ENCODE data around the gene C10orf95.
"Not testable (repeated sequence)": the region's sequence is repeated elsewhere in the genome, so short reads cannot be mapped to it uniquely, and the experiment has no call there.

The C10orf95 gene, protein sequence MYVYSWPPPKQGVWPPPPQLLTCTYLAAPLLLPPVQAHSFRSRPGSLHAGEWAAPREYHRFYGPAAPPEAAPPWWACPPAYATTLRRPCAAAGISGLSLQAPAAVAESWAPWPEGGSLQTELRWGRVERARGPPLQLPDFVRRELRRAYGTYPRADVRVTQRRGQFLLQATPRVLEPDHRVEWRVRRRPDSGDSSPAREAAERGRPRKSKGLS

DNA sequence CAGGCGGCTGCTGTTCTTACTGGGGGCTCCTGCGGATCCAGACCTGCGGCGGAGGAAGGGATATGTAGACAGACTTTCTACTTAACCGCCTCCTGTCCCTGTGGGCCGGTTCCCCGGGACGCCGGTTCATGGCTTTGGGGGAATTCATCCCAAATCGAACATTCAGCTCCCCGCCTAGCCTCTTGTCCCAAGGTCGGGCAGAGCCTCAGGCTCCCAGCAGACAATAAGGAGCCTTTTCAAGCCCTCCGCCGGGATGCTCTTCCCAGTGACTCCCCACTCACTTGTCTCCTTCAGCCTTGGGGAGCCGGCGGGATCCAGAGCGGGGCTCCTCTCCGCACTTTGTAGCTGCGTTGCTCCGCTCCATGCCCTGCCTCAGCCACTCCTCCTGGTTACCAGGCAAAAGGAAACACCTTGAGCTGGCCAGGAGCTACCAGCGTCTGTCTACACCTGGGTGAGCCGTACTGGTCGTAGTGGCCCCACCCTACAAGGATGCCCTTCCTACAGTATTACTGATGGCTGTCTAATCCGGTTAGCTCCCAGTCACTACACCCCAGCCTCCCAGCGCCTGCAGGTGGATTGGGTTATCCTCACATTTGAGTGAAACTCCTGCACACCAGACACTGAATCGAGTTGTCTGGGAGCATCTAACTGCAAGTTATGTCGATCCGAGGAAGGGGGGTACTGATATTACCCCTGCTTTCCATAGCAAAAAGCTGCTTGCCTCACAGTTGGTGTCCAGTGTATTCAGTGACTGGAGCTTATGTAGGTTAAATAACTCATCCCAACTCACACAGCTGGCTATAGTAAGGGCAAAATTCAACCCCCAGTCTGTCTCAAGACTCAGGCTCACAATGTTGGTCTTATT, at the start of gene C10orf95:
C10orf95 (minus strand) TSS at position 439 of the 865 bp plus-strand sequence. CDS start 450 bp downstream, outside the sequence.
- Mint-ChIP-seq H3K9me3 (ENCODE audit: low read depth) (no peaks in the 10 kb centered on the region), H3K4me3 (peak within 1 kb of the TSS; percentile 90), H3K4me1 (ENCODE audit: low read depth) (peaks cover 31% of the 10 kb centered on the region), H3K36me3 (peaks cover 4% of the 10 kb centered on the region), H3K27ac (peak within 1 kb of the TSS; percentile 87), H3K27me3 (no peaks in the 10 kb centered on the region)

DNA sequence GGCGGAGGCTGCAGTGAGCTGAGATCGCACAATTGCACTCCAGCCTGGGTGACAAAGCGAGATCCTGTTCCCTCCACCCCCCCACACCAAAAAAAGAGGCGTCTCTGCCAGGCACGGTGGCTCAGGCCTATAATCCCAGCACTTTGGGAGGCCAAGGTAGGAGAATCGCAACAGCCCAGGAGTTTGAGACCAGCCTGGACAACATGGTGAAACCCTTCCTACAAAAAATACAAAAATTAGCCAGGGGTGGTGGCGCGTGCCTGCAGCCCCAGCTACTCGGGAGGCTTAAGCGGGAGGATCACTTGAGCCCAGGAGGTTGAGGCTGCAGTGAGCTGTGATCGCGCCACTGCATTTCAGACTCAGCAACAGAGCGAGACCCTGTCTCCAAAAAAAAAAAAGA, 49.3 kb upstream of the C10orf95 start:
- not testable (repeated sequence) for H3K9me3 Mint-ChIP-seq (ENCODE audit: low read depth); H3K4me3 Mint-ChIP-seq; H3K27me3 Mint-ChIP-seq; H3K27ac Mint-ChIP-seq; H3K36me3 Mint-ChIP-seq
- peaks cover 38% of the 10 kb centered on the region for H3K4me1 Mint-ChIP-seq (ENCODE audit: low read depth)

DNA sequence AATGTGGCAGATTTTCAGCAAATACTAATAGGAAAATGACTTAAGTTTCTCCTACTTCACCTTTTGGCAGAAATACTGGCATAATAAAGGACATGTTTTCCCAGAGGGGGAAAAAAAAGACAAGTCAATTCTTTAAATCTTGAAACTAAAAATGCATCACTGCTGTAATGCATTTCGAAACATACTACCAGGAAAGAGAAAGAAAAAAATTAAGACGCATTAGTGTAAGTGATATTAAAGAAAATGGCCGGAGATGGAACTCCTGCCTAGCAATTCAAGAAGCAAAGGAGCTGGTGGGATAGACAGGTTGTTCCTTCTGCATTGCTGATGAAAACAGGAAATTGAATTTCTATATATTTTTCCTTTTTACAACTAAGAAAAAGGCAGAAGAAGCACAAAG, 48.0 kb upstream of the C10orf95 start:
- H3K9me3 Mint-ChIP-seq (ENCODE audit: low read depth): no peaks in the 10 kb centered on the region
- H3K27me3 Mint-ChIP-seq: no peaks in the 10 kb centered on the region
- H3K4me1 Mint-ChIP-seq (ENCODE audit: low read depth): peaks cover 31% of the 10 kb centered on the region
- H3K36me3 Mint-ChIP-seq: peaks cover 3% of the 10 kb centered on the region
- no peak overlapping the region for H3K27ac Mint-ChIP-seq
- peak overlapping the region; percentile 38 for H3K4me3 Mint-ChIP-seq

DNA sequence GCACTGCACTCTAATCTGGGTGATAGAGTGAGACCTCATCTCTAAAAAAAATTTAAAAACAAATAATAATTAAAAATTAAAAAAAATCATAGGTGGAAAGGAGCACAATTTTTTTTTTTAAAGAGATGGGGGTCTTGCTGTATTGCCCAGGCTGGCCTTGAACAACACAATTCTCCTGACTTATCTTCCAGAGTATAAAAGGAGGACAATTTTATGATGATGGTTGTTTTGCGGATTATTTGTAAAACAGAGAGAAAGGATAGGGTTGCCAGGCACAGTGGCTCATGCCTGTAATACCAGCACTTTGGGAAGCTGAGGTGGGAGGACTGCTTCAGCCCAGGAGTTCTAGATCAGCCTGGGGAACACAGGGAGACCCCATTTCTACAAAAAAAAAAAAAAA, 46.2 kb upstream of the C10orf95 start:
- no peak overlapping the region for H3K27ac Mint-ChIP-seq
- H3K4me1 Mint-ChIP-seq (ENCODE audit: low read depth): peaks cover 40% of the 10 kb centered on the region
- H3K9me3 Mint-ChIP-seq (ENCODE audit: low read depth): no peaks in the 10 kb centered on the region
- peaks cover 3% of the 10 kb centered on the region for H3K36me3 Mint-ChIP-seq
- H3K27me3 Mint-ChIP-seq: no peaks in the 10 kb centered on the region
- H3K4me3 Mint-ChIP-seq: no peak overlapping the region

DNA sequence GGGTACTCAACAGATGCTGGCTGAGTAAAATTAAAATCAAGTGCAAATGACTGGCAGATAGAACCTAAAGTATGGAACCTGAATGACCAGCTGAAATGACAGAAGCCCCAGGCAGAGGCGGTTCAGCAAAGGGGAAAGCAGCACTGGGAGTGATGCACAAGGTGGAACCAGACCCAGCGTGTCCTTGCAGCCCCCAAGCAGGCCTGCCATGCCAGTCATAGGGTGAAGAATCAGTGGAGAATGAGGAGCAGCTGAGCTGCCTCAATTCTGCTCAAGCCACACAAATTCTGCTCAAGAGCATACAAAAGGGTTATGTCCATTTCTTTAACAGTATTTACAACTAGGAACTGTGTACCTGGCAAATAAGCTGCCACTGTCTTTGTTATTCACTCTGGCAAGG, 42.4 kb upstream of the C10orf95 start:
- peak overlapping the region; percentile 41 for H3K27ac Mint-ChIP-seq
- H3K4me3 Mint-ChIP-seq: no peak overlapping the region
- H3K4me1 Mint-ChIP-seq (ENCODE audit: low read depth): peaks cover 32% of the 10 kb centered on the region
- H3K27me3 Mint-ChIP-seq: no peaks in the 10 kb centered on the region
- H3K9me3 Mint-ChIP-seq (ENCODE audit: low read depth): no peaks in the 10 kb centered on the region
- no peaks in the 10 kb centered on the region for H3K36me3 Mint-ChIP-seq

DNA sequence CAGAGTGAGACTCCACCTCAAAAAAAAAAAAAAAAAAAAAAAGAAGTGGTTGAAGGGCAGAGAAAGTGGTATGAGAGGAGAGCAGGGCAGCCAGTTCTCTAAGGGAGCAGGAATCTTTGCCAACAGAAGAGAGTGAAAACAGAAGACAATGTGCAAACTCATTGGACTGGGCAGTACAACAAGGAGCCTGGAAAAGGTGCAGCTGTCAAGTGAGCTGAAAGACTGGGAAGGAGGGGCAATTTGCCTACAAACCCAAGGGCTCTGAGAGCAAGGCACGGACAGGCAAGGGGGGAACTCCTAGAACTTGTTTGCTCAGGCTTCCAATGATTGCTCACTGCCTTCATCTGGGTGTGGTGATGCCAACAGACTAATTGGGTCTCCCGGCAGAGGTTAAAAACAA, 41.6 kb upstream of the C10orf95 start:
- H3K27ac Mint-ChIP-seq: peak overlapping the region; percentile 41
- H3K9me3 Mint-ChIP-seq (ENCODE audit: low read depth): no peaks in the 10 kb centered on the region
- no peak overlapping the region for H3K4me3 Mint-ChIP-seq
- H3K36me3 Mint-ChIP-seq: no peaks in the 10 kb centered on the region
- H3K4me1 Mint-ChIP-seq (ENCODE audit: low read depth): peaks cover 27% of the 10 kb centered on the region
- H3K27me3 Mint-ChIP-seq: no peaks in the 10 kb centered on the region

DNA sequence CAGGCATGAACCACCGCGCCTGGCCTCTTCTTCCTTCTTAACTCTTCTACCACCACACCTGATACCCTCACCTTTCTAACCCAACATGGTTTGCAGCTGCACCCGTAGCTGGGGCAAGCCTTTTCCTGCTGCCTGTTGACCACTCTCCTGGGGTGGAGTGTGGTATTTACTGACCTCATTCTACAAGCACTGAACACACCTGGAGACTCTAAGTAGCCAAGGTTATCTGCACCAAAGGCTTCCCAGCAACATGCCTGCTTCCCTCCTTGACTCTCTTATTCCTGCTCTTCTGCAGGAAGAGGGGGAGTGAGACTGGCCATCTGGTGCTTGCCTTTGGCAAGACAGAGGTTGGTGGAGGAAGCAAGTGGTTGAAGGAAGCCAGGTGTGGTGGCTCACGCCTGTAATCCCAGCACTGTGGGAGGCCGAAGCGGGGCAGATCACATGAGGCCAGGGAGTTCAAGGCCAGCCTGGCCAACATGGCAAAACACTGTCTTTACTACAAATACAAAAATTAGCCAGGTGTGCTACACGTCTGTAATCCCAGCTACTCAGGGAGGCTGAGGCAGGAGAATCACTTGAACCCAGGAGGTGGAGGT, 41.1 kb upstream of the C10orf95 start:
- Mint-ChIP-seq H3K9me3 (ENCODE audit: low read depth) (no peaks in the 10 kb centered on the region), H3K27me3 (no peaks in the 10 kb centered on the region), H3K36me3 (no peaks in the 10 kb centered on the region), H3K4me1 (ENCODE audit: low read depth) (peaks cover 22% of the 10 kb centered on the region), H3K27ac (no peak overlapping the region), H3K4me3 (no peak overlapping the region)

DNA sequence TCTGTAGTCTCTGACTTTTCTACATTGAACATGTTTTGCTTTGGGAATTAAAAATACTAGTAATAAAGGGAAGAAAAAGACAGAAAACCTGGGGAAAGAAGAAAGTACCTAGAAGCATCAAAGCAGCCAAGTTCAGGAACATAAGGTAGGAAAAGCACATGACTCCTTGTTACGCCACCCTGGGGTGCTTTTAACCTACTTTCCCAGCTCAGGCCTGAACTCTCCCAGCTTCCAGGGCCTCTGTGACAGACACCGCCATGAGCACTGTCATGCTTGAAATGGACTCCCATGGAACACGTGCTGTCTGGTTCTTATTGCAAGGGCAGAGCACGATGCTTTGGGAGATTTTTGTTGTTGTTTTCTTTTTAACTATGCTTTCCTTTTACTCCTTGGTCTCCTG, 39.8 kb upstream of the C10orf95 start:
- H3K27me3 Mint-ChIP-seq: no peaks in the 10 kb centered on the region
- no peaks in the 10 kb centered on the region for H3K9me3 Mint-ChIP-seq (ENCODE audit: low read depth)
- no peak overlapping the region for H3K27ac Mint-ChIP-seq
- no peak overlapping the region for H3K4me3 Mint-ChIP-seq
- peaks cover 13% of the 10 kb centered on the region for H3K4me1 Mint-ChIP-seq (ENCODE audit: low read depth)
- no peaks in the 10 kb centered on the region for H3K36me3 Mint-ChIP-seq

DNA sequence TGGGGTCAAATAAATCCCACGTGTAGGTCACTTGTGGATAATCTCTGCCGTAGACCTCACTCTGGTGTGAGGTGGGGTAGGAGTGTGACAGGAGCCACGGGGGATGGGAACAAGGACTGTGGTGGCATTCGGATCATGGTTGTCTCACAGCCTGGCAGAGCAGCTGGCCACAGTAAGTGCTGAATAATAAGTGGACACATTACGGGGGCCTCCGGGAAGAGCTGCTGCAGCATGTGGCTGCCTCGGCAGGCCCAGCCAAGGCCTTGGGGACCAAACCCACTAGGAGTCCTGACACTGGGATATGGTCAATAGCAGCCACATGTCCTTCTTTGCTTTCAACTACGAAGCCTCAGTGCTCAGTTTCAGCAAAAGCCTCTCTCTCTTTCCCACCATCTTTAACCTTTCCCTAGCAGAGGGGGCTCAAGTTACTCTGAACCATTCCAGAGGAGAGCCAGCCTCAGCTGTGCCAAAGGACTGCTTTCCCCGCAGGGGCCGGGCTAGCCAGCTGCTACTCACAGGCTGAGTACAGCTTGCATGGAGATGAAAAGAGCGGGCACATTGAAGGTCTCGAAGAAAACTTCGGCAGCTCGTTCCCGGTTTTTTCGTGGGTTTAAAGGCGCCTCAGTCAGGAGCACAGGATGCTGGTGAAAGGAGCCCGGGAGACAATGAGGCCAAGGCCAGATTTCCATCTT, 33.9 kb upstream of the C10orf95 start:
- no peaks in the 10 kb centered on the region for H3K27me3 Mint-ChIP-seq
- no peaks in the 10 kb centered on the region for H3K9me3 Mint-ChIP-seq (ENCODE audit: low read depth)
- no peaks in the 10 kb centered on the region for H3K36me3 Mint-ChIP-seq
- H3K4me3 Mint-ChIP-seq: no peak overlapping the region
- no peak overlapping the region for H3K27ac Mint-ChIP-seq
- no peaks in the 10 kb centered on the region for H3K4me1 Mint-ChIP-seq (ENCODE audit: low read depth)

DNA sequence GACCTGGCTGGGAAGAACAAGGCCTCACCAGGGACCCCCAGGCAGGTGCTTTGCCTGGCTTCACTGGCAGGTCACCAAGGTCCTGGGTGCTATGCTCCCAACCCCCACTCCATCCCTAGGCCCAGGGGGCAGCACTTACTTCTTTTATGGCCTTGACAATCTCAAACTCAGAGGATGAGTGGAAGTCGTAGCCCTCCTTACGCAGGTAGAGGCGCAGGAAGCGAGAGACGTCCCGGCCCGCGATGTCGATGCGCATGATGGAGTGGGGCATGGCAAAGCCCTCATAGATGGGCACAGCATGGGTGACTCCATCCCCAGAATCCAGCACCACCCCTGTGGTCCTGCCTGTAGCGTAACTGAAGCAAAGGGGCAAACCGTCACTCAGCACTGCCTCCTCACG, 32.7 kb upstream of the C10orf95 start:
- H3K4me1 Mint-ChIP-seq (ENCODE audit: low read depth): peaks cover 2% of the 10 kb centered on the region
- H3K4me3 Mint-ChIP-seq: no peak overlapping the region
- no peaks in the 10 kb centered on the region for H3K36me3 Mint-ChIP-seq
- no peaks in the 10 kb centered on the region for H3K9me3 Mint-ChIP-seq (ENCODE audit: low read depth)
- no peak overlapping the region for H3K27ac Mint-ChIP-seq
- H3K27me3 Mint-ChIP-seq: no peaks in the 10 kb centered on the region

DNA sequence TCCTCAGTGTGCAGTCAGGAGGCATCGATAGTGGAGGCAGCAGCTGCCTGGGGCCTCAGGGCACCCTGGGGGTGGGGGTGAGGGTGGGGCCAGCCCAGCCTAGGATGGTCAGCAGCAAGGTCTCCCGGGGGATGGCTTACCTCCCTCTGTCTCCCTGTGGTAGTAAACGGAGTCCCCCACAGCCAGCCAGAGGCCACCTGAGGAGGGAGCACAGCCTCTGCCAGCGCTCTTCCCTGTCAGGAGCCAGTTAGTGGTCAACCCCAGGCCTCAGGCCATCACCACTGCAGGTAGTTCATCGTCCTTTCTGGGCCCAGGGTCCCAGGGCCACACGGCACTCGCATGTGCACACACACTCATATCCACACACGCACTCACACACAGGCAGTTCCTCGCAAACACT, 29.1 kb upstream of the C10orf95 start:
- H3K4me1 Mint-ChIP-seq (ENCODE audit: low read depth): peaks cover 15% of the 10 kb centered on the region
- H3K36me3 Mint-ChIP-seq: no peaks in the 10 kb centered on the region
- H3K27ac Mint-ChIP-seq: no peak overlapping the region
- H3K9me3 Mint-ChIP-seq (ENCODE audit: low read depth): no peaks in the 10 kb centered on the region
- H3K27me3 Mint-ChIP-seq: no peaks in the 10 kb centered on the region
- H3K4me3 Mint-ChIP-seq: no peak overlapping the region

DNA sequence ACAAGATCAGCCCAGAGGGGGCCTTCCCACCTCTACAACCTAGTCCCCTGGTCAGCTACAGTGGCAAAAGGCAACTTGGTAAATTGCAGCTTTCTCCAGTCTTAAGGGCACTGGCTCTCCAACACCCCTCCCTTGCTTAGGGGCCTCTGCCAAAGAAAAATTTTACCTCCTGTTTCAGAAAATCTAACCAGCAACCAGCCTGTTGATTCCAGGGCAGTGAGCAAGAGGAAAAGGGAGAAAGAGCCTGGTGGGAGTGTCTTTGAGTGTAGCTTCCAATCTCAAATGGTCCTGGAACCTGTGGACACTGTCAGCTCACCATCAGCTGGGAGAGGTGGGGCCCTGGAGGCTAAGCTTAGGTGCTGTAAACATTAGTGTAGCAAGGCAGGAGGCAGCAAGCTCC, 28.3 kb upstream of the C10orf95 start:
- H3K27me3 Mint-ChIP-seq: no peaks in the 10 kb centered on the region
- no peaks in the 10 kb centered on the region for H3K9me3 Mint-ChIP-seq (ENCODE audit: low read depth)
- H3K36me3 Mint-ChIP-seq: no peaks in the 10 kb centered on the region
- no peak overlapping the region for H3K27ac Mint-ChIP-seq
- H3K4me1 Mint-ChIP-seq (ENCODE audit: low read depth): peaks cover 19% of the 10 kb centered on the region
- no peak overlapping the region for H3K4me3 Mint-ChIP-seq

DNA sequence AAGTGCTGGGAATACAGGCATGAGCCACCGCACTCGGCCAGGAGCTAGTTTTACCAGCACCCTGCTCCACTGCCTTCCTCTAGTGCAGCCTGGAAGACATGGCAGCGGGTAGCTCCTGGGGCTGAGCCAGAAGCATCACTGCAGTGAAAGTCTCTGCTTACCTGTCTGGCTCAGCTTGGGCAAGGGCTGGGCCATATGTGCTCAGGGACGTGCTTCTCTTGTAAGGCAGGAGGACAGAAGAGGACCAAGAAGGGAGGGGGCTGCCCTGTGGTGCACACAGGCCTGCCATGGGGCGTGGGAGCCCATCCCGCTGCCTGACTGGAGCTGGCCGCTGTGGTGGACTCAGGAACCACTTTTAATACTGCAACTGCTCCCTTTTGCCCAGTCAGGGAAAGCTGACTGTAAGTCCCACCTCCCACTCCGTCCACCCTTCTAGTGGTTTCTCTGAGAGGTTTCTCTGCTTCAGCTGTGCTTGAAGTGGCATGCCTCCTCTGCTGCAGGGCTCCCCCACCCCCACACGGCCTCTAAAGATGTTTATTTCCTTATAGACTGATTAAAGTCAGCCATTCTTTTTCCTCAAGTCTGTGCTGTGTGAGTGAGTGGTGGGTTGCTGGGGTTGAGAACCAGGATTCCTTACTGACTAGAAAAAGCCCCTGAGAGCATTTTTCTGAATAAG, 25.3 kb upstream of the C10orf95 start:
- peak overlapping the region; percentile 83 for H3K27ac Mint-ChIP-seq
- no peaks in the 10 kb centered on the region for H3K27me3 Mint-ChIP-seq
- H3K36me3 Mint-ChIP-seq: no peaks in the 10 kb centered on the region
- H3K4me1 Mint-ChIP-seq (ENCODE audit: low read depth): peaks cover 39% of the 10 kb centered on the region
- no peak overlapping the region for H3K4me3 Mint-ChIP-seq
- no peaks in the 10 kb centered on the region for H3K9me3 Mint-ChIP-seq (ENCODE audit: low read depth)

DNA sequence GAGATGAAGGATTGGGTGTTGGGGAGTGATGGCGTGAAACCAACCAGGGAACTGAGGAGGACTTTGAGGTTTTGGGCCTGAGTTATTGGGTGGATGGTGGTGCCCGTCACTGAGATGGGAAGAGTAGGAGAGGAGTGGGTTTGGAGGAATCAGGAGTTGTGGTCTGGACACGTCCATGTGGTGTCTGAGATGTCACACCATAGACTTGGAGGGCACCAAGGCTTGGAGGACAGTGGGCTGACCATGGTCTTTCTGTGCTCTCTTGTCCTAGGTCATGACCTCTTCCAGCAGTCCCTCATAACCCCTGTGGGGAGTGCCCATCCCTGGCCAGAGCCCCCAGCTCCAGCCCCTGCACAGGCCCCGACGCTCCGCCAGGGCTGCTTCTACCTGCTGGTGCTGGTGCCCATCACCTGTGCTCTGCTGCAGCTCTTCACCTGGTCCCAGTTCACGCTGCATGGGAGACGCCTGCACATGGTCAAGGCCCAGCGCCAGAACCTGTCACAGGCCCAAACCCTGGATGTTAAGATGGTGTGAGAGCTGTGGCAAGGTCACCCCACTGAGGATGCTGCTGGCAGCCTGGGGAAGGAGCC, 24.2 kb upstream of the C10orf95 start:
- Mint-ChIP-seq H3K36me3 (no peaks in the 10 kb centered on the region), H3K4me1 (ENCODE audit: low read depth) (peaks cover 39% of the 10 kb centered on the region), H3K9me3 (ENCODE audit: low read depth) (no peaks in the 10 kb centered on the region), H3K27me3 (no peaks in the 10 kb centered on the region), H3K4me3 (no peak overlapping the region), H3K27ac (no peak overlapping the region)
